Colonic mucosa (tissue), 4 donors: ENCODE results near the gene UBASH3B. TPM values are rescaled to one million over a fixed set of nuclear protein-coding genes. Genes with fewer than 3 reads are reported as not detected.

Source experiments
- DNase-seq: peaks from one replicate; pipeline ENCODE4 v3.0.0-alpha.2; 2020
- H3K27ac ChIP-seq: fragments of 200-600 bp; one replicate; pipeline ENCODE4 v1.8.0; 2021
- H3K27me3 ChIP-seq: fragments of 200-600 bp; one replicate; pipeline ENCODE4 v1.8.0; 2021
- H3K36me3 ChIP-seq: fragments of 200-600 bp; one replicate; pipeline ENCODE4 v1.8.0; 2021
- H3K4me1 ChIP-seq: fragments of 200-600 bp; one replicate; pipeline ENCODE4 v1.8.0; 2021; ENCODE audit warnings: mild to moderate bottlenecking
- H3K4me3 ChIP-seq: fragments of 200-600 bp; one replicate; pipeline ENCODE4 v1.8.0; 2021
- H3K9ac ChIP-seq, 2 donors: one replicate each; pipeline ENCODE4 v1.7.0; 2013; ENCODE audit warnings: control low read depth in 2 of 2, low read depth in 2 of 2, low read length in 2 of 2
- H3K9me3 ChIP-seq: fragments of 200-600 bp; one replicate; pipeline ENCODE4 v1.8.0; 2021
- CTCF ChIP-seq: fragments of 200-600 bp; IDR thresholded peaks from one replicate; pipeline ENCODE4 v1.8.0; 2022; ENCODE audit warnings: antibody characterized with exemption, mild to moderate bottlenecking
- intact Hi-C: fragments of 100-400 bp; cut with DNase I; formaldehyde crosslinking; loops from one replicate; pipeline ENCODE4 v1.14.1; 2022
- total RNA-seq, 2 donors: library from RNA; stranded (reverse); fragmentation: NEBNext Ultra II Directional in 1 of 2; extraction: Animal tissue kit (Norgen Biotek cat#: 25700) in 1 of 2; gene quantifications; one replicate each; pipeline ENCODE4 v1.2.1, GENCODE V29; 2021
- donor health status: healthy.
- donor health status: DM: no; HTN: no; CAD: no.
- donor health status: DM: no; HTN: no; CAD: no.

The UBASH3B gene
- total RNA-seq, 2 donors from 2014 or later = 3.7 to 5.8 TPM

DNA sequence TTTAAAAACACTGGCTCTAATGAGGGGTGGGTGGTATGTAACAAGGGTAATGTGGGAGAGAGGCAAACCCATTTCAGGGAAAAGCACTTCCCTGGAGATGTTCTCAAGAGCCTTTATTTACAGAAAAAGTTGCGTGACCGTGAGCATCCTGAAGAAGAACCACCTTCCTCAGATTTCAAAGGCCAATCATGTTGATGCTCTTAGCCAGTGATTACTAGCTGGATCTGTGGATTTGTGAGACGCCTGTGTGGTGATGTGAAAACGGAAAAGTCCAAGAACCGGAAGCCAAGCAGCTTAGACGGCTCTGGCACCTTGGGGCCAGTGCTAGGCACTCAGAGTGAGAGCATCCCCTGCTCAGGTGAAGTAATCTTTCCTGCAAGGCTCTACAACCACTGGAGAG lies 12.6 kb upstream of the UBASH3B start:
- no peak overlapping the region for H3K4me3 ChIP-seq
- no peaks in the 10 kb centered on the region for H3K27me3 ChIP-seq
- intact Hi-C loops = no loop called here
- no peak overlapping the region for H3K27ac ChIP-seq
- H3K9ac ChIP-seq = no peak overlapping the region
- TF ChIP-seq CTCF = no peak
- no peaks in the 10 kb centered on the region for H3K4me1 ChIP-seq
- H3K9me3 ChIP-seq = no peaks in the 10 kb centered on the region
- no peak for DNase-seq
- H3K36me3 ChIP-seq = no peaks in the 10 kb centered on the region

DNA sequence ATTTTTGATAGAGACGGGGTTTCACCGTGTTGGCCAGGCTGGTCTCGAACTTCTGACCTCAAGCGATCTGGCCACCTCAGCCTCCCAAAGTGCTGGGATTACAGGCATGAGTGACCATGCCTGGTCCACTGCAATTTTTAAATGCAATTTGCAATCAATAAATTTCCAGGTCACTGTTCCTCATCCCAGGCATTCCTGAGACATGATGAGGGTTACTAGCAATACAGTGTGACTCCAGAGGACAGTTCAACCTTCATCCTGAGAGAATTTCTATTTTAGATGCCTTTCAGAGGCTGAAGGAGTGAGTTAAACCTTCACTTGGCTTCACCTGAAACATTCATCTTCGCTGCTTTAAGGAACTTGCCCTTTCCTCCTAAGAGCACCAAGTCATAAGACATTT lies 9.7 kb upstream of the UBASH3B start:
- Histone ChIP-seq H3K27me3 (no peaks in the 10 kb centered on the region), H3K36me3 (no peaks in the 10 kb centered on the region), H3K9ac (no peak overlapping the region), H3K27ac (no peak overlapping the region), H3K4me1 (no peaks in the 10 kb centered on the region), H3K4me3 (no peak overlapping the region), H3K9me3 (no peaks in the 10 kb centered on the region)
- no peak for TF ChIP-seq CTCF
- intact Hi-C loops = no loop called here
- no peak for DNase-seq

- TF ChIP-seq CTCF = no peak
- intact Hi-C loops = no loop called here
- H3K9ac ChIP-seq = no peak overlapping the region
- H3K4me3 ChIP-seq = no peak overlapping the region
- H3K9me3 ChIP-seq = no peaks in the 10 kb centered on the region
- H3K27ac ChIP-seq = no peak overlapping the region
- no peaks in the 10 kb centered on the region for H3K4me1 ChIP-seq
- no peaks in the 10 kb centered on the region for H3K27me3 ChIP-seq
- DNase-seq = no peak
- no peaks in the 10 kb centered on the region for H3K36me3 ChIP-seq
Observed at GRCh38 chr11:122646549-122647340, 8.8 kb upstream of the UBASH3B start.

DNA sequence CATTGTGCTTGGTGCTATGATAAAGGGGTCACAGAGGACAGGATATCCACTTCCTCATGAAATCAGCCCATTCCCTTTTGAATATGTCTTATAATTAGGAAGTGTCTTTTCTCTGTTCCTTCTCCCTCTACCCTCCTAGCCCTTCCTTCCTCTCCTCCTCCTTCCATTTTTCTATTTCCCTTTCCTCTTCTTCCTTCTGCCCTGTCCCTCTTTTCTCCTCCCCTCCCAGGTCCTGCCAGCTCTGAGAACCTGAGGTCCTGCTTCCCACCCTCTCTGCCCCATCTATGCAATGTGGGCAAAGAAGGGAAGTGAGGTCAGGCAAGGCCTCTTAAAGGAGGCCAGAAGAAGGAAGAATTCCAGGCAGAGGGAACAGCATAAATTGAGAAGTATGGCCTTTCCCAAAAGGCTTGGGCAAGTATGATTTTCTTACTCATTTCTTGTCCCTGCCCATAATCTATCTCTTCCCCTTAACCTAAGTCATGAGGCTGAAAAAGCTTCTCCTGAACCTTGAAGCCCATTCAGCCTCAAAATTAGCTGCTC lies 7.7 kb upstream of the UBASH3B start:
- TF ChIP-seq CTCF = no peak
- intact Hi-C loops = no loop called here
- no peaks in the 10 kb centered on the region for H3K27me3 ChIP-seq
- H3K9ac ChIP-seq = no peak overlapping the region
- no peak overlapping the region for H3K27ac ChIP-seq
- H3K4me1 ChIP-seq = no peaks in the 10 kb centered on the region
- no peaks in the 10 kb centered on the region for H3K36me3 ChIP-seq
- no peak for DNase-seq
- no peaks in the 10 kb centered on the region for H3K9me3 ChIP-seq
- H3K4me3 ChIP-seq = no peak overlapping the region

DNA sequence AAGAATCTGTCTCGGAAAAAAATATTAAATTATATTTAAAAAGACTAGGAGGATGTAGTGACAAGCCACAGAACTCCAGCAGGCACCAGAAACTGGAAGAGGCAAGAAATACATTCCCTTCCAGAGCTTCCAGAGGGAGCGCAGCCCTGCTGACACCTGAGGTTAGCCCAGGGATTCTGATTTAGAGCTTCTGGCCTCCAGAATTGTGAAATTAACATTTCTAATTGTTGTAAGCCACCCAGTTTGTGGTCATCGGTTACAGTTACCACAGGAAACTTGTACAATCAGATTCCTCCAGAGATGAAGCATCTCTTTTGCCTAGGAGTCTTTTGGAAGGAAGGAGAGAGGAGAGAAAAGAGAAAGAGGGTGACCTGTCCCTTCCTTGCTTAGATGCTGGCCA lies 6.4 kb upstream of the UBASH3B start:
- no peak overlapping the region for H3K4me3 ChIP-seq
- no peak for DNase-seq
- intact Hi-C loops = no loop called here
- H3K4me1 ChIP-seq = no peaks in the 10 kb centered on the region
- H3K9me3 ChIP-seq = no peaks in the 10 kb centered on the region
- H3K27me3 ChIP-seq = no peaks in the 10 kb centered on the region
- no peak for TF ChIP-seq CTCF
- H3K27ac ChIP-seq = no peak overlapping the region
- H3K9ac ChIP-seq = no peak overlapping the region
- no peaks in the 10 kb centered on the region for H3K36me3 ChIP-seq
